GM12878 (cell line): ENCODE results near the gene DYDC1. TPM values are rescaled to one million over a fixed set of nuclear protein-coding genes. Genes with fewer than 3 reads are reported as not detected.

Source experiments
- ATAC-seq: fragments of 200-7000 bp; cut with Tn5 transposase; 3 replicates; pipeline ENCODE4 v1.9.1; 2020; ENCODE audit warnings: mild to moderate bottlenecking, moderate library complexity
- BruUV-seq: library from RNA; stranded (reverse); fragments of 400-500 nt; replicated peaks from 2 replicates; lab custom pipeline; 2021; lab: Mats Ljungman, UMichigan
- CTCF ChIA-PET: fragments of 300-600 bp; sonication (Branson Sonifier 250); formaldehyde crosslinking; extraction: SDS; loops from one replicate; lab custom pipeline; 2021; ENCODE audit warnings: inconsistent platforms; lab: Yijun Ruan, JAX
- POLR2A ChIA-PET: fragments of 350-600 bp; formaldehyde crosslinking; extraction: SDS; loops from one replicate; lab custom pipeline; 2021; ENCODE audit warnings: inconsistent platforms; lab: Charles Lee
- RAD21 ChIA-PET: fragments of 300-600 bp; sonication (Branson Sonifier 250); formaldehyde crosslinking; loops from one replicate; lab custom pipeline; 2023; ENCODE audit warnings: antibody characterized with exemption; ENCODE audit not compliant: unreplicated experiment; lab: Charles Lee
- SMC1A ChIA-PET: fragments of 300-600 bp; sonication (Branson Sonifier 250); formaldehyde crosslinking; loops from one replicate; lab custom pipeline; 2023; ENCODE audit not compliant: unreplicated experiment, uncharacterized antibody; lab: Charles Lee
- DNase-seq: peaks from one replicate; pipeline ENCODE4 v3.0.0-alpha.2; 2011; ENCODE audit warnings: low read depth, low spot score
- FAIRE-seq: peaks from 3 replicates; lab custom pipeline; 2011; peaks lifted over from hg19 to GRCh38; lab: Jason Lieb, UNC
- H2AFZ ChIP-seq: 2 replicates; pipeline ENCODE4 v1.6.0; 2011; ENCODE audit warnings: low read depth, low read length, control low read depth; ENCODE audit not compliant: control insufficient read depth
- H3K27ac ChIP-seq: 2 replicates; pipeline ENCODE4 v1.5.1; 2011; ENCODE audit warnings: control low read depth; ENCODE audit not compliant: control insufficient read depth, insufficient read depth
- H3K27me3 ChIP-seq, 2 experiments: replicated peaks in 1 of 2; 2 replicates each; pipeline versions ENCODE4 v1.6.0 to v1.6.1; 2011; ENCODE audit warnings: low read length in 1 of 2; ENCODE audit not compliant: control insufficient read depth in 2 of 2, insufficient read depth in 2 of 2
- H3K36me3 ChIP-seq, 2 experiments: 2 replicates each; pipeline ENCODE4 v1.5.1; 2011; ENCODE audit warnings: low read length in 1 of 2; ENCODE audit not compliant: control insufficient read depth in 2 of 2, insufficient read depth in 2 of 2
- H3K4me1 ChIP-seq: 2 replicates; pipeline ENCODE4 v1.6.1; 2011; ENCODE audit warnings: mild to moderate bottlenecking, low read length, moderate library complexity, mixed read lengths; ENCODE audit not compliant: control insufficient read depth, insufficient read depth
- H3K4me2 ChIP-seq: 2 replicates; pipeline ENCODE4 v1.6.0; 2011; ENCODE audit warnings: control low read depth; ENCODE audit not compliant: control insufficient read depth, insufficient read depth
- H3K4me3 ChIP-seq: fragments of 200-600 bp; sonication (generic); 2 replicates; pipeline ENCODE4 v1.5.1; 2016
- H3K79me2 ChIP-seq: 2 replicates; pipeline ENCODE4 v1.6.0; 2011; ENCODE audit warnings: low read length; ENCODE audit not compliant: control insufficient read depth, insufficient read depth
- H3K9ac ChIP-seq: 2 replicates; pipeline ENCODE4 v1.8.0; 2011; ENCODE audit warnings: low read length, control low read depth, mixed read lengths; ENCODE audit not compliant: control insufficient read depth, insufficient read depth
- H3K9me3 ChIP-seq: replicated peaks from 3 replicates; pipeline ENCODE4 v1.5.1; 2011; ENCODE audit warnings: mild to moderate bottlenecking, low read length; ENCODE audit not compliant: control insufficient read depth, insufficient read depth
- H4K20me1 ChIP-seq: 2 replicates; pipeline ENCODE4 v1.6.0; 2011; ENCODE audit not compliant: control insufficient read depth, insufficient read depth
- CREM ChIP-seq: IDR thresholded peaks from 2 replicates; pipeline ENCODE4 v1.6.1; 2014; ENCODE audit warnings: antibody characterized with exemption, low read depth
- PAX8 ChIP-seq: fragments of 450-650 bp; IDR thresholded peaks from 2 replicates; pipeline ENCODE4 v1.6.1; 2017; ENCODE audit warnings: mild to moderate bottlenecking, moderate library complexity
- RBBP5 ChIP-seq: fragments of 200-600 bp; sonication (generic); conservative IDR thresholded peaks from 2 replicates; pipeline ENCODE4 v1.6.1; 2016
- SIN3A ChIP-seq: IDR thresholded peaks from 2 replicates; pipeline ENCODE4 v1.6.1; 2012; ENCODE audit warnings: low read depth, low read length, improper control_type of control experiment
- SMARCA5 ChIP-seq: fragments of 450-650 bp; IDR thresholded peaks from 2 replicates; pipeline ENCODE4 v1.6.1; 2017; ENCODE audit warnings: mild to moderate bottlenecking
- ZBTB11 ChIP-seq: fragments of 450-650 bp; formaldehyde crosslinking; IDR thresholded peaks from 2 replicates; pipeline ENCODE4 v1.5.0; 2022; ENCODE audit warnings: mild to moderate bottlenecking, missing genetic modification characterization
- ZNF274 ChIP-seq: IDR thresholded peaks from one replicate; pipeline ENCODE4 v1.8.0; 2011; ENCODE audit not compliant: insufficient read length, insufficient read depth
- WGBS: methylation state at CpG from one replicate; pipeline ENCODE4 v1.1.6; 2016; ENCODE audit warnings: low lambda C conversion rate; ENCODE audit not compliant: insufficient replicate concordance, insufficient coverage; ENCODE audit errors: missing lambda C conversion rate; 5-methylcytosine and 5-hydroxymethylcytosine counted together
- in situ Hi-C: fragments of 300-500 bp; cut with MboI; formaldehyde crosslinking; loops from 9 replicates; pipeline ENCODE4 v1.14.3; 2018; ENCODE audit warnings: mixed read lengths
- intact Hi-C: fragments of 100-400 bp; cut with micrococcal nuclease; formaldehyde crosslinking; loops from one replicate; pipeline ENCODE4 v1.14.2; 2022; ENCODE audit not compliant: unreplicated experiment
- polyA plus RNA-seq, 11 experiments: library from polyadenylated mRNA; depleted of rRNA in 4 of 11; unstranded in 6 of 11; stranded (reverse) in 5 of 11; fragments of >200 nt; fragmentation: Nextera tagmentation in 4 of 11; fragmentation: Illumina TruSeq in 1 of 11; extraction: Ambion mirVana in 4 of 11; extraction: Trizol in 1 of 11; gene quantifications; 1 replicate in 1 of 11; 2 replicates in 10 of 11; pipeline versions ENCODE4 v1.2.1 to v1.2.3, GENCODE V29; 2011 to 2016; ENCODE audit warnings: inconsistent platforms in 2 of 11, missing spikeins in 2 of 11, low read depth in 1 of 11
- total RNA-seq, 4 experiments: library from RNA; depleted of rRNA in 3 of 4; stranded (reverse); fragments of >200 nt in 3 of 4; fragmentation: Illumina TruSeq in 1 of 4; extraction: Trizol in 1 of 4; gene quantifications; 2 replicates each; pipeline versions ENCODE4 v1.2.1 to v1.2.3, GENCODE V29; 2013 to 2021

Gene DYDC1
- total and polyA plus RNA-seq, 10 of the 15 experiments (the other 5 are each of a cell fraction or from before 2014, with no cell fraction given) = not detected

- no peak for ATAC-seq
- no peak for TF ChIP-seq ZNF274
- no peak for TF ChIP-seq SMARCA5
- no peak for TF ChIP-seq CREM
- no peak for TF ChIP-seq SIN3A
- TF ChIP-seq PAX8 = no peak
- TF ChIP-seq ZBTB11 = no peak
- no peak for TF ChIP-seq RBBP5
- no peaks in the 10 kb centered on the region for H4K20me1 ChIP-seq
- H2AFZ ChIP-seq = no peak overlapping the region
- RAD21 ChIA-PET = no interaction called here
- no peak overlapping the region for H3K27ac ChIP-seq
- CTCF ChIA-PET = no interaction called here
- POLR2A ChIA-PET = no interaction called here
- WGBS = 57% methylated on average over 3 of the region's 3 CpGs
- H3K27me3 ChIP-seq = peaks cover 2 to 5% of the 10 kb centered on the region in 2 experiments
- no peaks in the 10 kb centered on the region for H3K9me3 ChIP-seq
- no peak for FAIRE-seq
- BruUV-seq = no TSS peak
- SMC1A ChIA-PET = no interaction called here
- no peak for DNase-seq
- no peak overlapping the region for H3K9ac ChIP-seq
- intact Hi-C loops (no loop called here), in situ Hi-C loops (no loop called here)
- no peak overlapping the region for H3K4me3 ChIP-seq
- H3K36me3 ChIP-seq = no peaks in the 10 kb centered on the region
- H3K4me2 ChIP-seq = no peak overlapping the region
- no peaks in the 10 kb centered on the region for H3K4me1 ChIP-seq
- no peaks in the 10 kb centered on the region for H3K79me2 ChIP-seq
These were observed 5.3 kb downstream of the DYDC1 start for GRCh38 chr10:80351220-80351619.
